ENCODE data around the gene INAVA. TPM values are rescaled to one million over a fixed set of nuclear protein-coding genes. Genes with fewer than 3 reads are reported as not detected.
"Not testable (repeated sequence)": the region's sequence is repeated elsewhere in the genome, so short reads cannot be mapped to it uniquely, and the experiment has no call there.

INAVA gene
- total RNA-seq, 1 experiment from 2014 or later, result 4.9 TPM

DNA sequence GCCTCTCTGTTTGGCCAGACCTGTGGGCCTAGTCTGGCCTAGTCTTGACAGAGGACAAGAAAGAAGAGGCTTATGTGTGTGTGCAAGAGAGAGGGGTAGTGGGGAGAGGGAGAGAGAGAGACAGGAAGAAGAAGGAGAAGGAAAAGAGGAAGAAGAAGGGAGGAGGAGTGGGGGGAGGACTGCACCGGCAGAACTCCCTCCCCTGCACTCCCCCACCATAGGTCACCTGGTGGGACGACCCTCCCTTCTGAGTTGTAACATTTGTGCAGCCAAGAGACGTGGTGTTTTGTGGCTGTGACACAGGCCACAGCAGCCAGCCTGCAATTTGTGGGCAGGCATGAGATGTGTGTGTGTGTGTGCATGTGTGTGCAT, 4.3 kb downstream of the INAVA start:
- no peak for DNase-seq (ENCODE audit: low read depth)

DNA sequence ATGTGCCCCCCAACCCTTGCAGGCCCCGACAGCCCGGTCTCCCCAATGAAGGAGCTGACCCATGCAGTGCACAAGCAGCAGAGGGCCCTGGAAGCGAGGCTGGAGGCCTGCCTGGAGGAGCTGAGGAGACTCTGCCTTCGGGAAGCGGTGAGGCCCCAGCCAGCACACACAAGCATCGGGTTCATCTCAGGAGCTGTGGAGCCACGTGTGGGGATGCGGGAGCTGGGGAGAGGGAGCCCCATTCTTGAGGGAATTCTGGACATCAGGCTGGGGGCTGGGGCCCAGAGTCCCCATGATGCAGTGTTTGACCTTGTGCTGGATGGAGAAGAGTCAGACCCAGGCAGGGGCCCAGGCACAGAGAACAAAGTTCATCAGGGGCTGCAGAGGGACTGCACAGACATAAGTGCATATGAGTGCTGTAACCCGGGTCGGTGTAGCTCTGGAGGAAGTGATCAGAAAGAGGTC, 4.8 kb downstream of the INAVA start:
- DNase-seq (ENCODE audit: low read depth), result no peak

DNA sequence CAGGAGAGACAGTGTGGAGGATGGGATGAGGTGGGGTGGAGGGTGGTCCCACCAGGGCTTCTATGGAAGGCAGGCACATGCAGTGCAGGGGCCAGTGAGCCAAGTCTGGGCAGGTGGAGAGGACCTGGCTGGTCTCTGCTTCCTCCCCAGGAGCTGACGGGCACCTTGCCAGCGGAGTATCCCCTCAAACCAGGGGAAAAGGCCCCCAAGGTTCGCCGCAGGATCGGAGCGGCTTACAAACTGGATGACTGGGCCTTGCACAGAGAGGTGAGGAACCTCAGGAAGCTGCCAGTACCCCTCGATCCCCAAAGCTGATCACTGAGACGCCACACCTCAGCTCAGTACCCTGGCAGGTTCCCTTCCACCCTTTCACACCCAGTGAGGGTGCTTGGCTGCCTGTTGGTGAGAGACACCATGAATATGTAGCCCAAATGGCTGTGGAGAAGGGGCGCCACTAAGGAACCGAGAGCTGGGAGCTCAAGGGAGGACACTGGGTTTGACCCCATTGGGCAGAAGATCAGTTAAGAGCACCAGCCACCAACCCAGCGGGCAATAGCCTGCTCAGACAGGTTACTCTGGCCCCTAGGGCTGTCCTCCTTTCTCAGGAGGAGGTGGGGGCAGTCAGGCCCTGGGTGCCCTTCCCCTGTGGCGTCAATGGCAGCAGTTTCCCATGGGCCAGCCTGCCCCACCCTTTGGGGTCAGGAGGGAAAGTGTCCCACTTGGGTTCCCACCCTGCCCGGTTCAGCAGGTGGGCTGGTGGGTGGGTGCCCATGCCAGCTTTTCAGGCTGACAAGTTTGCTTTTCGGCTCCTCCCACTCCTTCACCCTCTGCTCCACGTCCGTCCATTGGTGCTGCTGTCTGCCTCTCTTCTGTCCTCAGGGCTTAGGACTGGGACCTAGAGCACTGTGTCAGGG, 5.5 kb downstream of the INAVA start:
- DNase-seq (ENCODE audit: low read depth), result no peak

DNA sequence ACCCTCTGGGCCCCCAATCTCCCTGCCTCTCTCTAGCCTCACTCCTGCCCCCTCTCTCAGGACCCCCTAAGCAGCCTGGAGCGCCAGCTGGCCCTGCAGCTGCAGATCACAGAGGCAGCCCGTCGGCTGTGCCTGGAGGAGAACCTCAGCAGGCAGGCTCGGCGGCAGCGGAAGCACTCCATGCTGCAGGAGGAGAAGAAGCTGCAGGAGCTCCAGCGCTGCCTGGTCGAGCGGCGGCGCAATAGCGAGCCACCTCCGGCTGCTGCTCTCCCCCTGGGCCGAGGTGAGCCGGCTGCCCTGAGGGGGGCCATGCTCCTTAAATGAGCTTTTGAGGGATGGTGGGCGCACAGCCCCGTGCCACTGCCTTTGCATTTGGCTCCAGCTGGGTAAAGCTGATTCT, 6.2 kb downstream of the INAVA start:
- no peak for DNase-seq (ENCODE audit: low read depth)

DNA sequence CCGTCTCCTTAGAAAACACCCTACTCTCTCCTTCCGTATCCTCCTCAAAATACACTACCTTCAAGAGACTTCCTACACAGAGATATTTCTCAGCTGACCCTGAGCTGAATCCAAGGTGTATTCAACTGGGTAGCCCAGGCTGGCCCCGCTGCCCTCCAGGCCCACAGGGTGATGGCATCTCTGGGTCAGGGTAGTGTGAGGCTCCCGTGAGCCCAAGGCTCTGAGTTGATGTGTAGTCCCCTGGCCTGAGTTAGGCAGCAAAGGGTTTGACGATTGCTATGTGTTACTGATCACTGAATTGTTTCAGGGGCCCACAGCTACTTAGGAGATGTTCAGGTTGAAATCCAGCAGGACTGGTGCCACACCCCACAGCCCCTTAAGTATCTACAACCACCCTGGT, 6.7 kb downstream of the INAVA start:
- no peak for DNase-seq (ENCODE audit: low read depth)

DNA sequence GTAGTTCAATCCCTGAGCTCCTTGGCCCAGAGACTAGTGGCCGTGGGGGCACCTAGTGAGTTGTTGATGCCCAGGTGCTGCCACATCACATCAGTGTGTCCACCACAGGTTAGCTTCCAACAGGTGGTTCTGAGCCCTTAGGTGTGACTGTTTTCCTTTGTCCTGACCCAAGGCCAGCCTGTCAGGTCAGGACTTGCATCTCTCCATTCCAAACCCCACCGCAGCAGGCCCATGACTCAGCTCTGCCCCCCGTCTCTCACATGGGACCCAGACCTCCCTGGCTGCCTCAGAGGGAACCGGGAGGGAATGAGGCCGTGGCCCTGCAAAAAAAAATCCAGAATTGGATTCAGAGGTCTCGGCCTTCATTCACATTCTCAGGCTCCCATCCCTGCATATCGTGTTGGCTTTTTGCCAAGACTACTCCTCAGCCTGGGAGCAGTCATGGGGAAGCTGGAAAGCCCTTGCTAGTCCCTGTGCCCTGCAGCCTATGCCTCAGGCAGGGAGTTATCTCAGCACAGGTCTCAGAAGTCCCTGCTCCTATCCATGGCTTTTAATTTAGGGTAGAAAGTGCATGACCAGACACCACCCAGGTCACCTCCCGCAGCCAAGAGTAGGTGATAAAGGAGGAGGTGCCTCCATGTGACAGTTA, 7.2 kb downstream of the INAVA start:
- no peak for DNase-seq (ENCODE audit: low read depth)

DNA sequence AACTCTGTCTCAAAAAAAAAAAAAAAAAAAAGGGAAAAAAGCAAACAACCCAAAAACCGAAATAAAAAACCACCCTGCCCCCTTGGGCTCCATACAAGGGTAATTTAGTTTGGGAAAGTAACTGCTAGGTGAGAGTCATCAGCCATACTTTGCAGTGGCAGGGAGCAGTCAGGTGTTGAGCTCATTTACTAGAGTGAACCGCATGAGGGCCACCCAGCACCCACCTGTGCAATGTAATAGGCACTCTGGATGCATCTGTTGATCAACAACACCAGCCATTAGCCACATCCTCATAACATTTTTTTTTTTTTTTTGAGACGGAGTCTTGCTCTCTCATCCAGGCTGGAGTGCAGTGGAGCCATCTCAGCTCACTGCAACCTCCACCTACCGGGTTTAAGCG, 9.1 kb downstream of the INAVA start:
- DNase-seq (ENCODE audit: low read depth), result no peak

DNA sequence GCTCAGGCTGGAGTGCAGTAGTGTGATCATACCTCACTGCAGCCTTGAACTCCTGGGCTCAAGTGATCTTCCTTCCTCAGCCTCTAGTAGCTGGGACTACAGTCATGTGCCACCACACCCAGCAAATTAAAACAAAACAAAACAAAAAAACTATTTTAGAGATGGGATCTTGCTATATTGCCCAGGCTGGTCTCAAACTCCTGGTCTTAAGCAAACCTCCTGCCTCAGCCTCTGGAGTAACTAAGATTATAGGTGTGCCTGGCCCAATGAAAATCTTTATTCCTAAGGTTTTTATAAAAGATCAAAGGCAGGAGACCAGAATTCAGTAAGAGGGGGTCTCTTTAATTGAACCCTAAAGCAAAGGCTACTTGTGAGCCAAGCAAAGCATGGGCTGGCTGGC, 10.1 kb downstream of the INAVA start:
- no peak for DNase-seq (ENCODE audit: low read depth)

DNA sequence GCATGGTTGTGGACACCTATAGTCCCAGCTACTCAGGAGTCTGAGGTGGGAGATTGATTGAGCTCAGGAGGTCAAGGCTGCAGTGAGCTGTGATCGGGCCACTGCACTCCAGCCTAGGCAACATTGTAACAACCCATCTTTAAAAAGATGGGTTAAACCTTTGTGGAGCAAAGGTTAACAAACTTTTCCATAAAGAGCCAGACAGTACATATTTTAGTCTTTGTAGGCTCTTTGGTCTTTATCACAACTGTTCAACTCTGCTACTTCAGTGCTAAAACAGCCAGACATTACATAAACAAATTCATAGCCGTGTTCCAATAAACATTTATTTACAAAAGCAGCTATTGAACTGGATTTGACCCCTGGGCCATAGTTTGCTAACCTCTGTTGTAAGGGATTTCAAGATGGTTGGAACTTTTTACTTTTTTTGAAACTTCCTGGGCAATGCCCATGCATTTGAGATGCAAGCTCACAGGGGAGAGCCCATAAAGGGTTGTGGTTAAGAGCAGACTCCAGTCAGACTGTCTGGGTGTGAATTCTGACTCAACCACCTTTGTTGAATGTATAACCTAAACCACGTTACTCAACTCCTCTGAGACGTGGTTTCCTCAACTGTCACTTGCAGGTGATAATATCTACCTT, 10.8 kb downstream of the INAVA start:
- peak; percentile 83 for DNase-seq (ENCODE audit: low read depth)

DNA sequence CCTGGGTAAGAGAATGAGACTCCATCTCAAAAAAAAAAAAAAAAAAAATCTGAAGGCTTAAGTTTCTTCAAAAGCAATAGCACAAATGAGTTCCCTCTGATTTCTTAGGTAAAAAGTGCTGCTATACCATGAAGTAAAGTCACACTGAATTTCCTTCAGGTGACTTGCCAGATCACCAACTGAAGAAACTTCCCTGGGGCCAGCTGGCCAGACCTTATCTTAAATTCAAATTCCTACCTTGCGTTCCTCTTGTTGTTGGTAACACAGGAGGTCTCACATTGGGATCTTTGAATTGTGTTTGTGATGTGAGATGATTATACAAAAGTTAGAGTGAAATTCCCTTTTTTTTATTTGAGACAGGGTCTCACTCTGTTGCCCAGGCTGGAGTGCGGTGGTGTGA, 11.8 kb downstream of the INAVA start:
- no peak for DNase-seq (ENCODE audit: low read depth)

DNA sequence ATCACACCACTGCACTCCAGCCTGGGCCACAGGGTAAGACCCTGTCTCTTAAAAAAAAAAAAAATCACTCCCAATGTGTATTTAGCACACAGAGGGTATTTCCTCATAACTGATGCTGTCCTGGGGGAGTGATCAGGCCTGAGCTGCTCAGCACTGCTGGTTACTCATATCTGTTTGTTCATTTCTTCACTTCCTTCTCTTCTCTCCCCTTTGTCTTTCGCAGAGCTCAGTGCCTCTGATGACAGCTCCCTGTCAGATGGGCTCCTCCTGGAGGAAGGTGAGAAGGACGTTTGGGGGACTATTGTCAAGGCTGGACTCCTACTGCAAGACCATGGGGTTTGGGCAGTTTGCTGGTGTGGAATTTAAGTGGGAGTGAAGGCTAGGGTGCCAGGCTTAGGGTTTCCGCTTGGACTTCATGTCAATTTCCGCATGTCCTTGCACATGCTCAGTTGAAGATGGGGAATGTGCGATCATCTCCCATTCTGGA, 13.0 kb downstream of the INAVA start:
- no peak for DNase-seq (ENCODE audit: low read depth)

DNA sequence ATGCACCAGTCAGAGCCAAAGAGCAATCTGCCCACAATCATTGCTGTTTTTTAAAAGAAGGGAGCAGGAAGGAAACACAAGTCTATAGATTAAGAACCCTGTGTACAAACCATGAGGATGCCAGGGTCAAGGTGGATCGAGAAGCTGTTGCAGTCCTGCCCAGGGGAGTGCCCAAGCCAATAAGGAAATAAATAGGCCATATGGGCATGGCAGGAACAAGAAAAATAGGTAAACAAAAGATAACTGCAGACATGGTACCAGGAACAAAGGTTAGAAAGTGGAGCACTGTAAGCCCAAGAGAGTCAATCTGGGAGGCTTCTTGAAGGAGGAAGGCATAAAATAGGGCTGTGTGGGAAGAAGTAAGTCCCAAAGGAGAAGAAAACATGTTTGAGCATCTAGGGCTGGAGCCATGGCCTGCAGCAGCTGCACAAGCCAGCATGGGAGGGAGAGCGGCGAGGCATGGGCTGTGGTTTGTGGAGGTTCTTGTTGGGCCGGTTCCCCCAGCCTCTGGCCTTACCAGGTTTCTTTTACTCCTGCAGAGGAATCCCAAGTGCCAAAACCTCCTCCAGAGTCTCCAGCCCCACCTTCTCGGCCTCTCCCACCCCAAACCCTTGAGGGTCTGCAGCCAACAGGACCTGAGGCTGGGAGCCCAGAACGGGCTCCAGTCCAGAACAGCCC, 13.6 kb downstream of the INAVA start:
- DNase-seq (ENCODE audit: low read depth), result no peak

DNA sequence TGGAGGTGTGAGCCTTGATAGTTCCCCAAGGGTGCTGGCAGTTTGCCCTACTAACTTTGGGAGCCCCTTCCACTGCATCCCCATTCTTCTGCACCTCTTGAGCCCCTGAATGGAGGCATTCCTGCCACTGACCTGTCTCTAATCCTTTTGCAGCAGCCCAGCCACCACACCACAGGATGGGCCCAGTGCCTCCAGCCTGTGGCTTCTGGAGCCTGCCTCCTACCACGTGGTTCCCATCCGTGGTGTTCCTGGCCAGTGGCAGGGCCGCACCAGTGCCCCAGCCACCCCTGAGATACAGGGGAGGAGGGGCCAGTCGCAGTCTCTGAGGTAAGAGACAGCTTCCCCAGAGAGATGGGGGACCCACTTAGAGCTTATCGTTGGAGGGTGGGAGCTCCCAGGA, 14.4 kb downstream of the INAVA start:
- no peak for DNase-seq (ENCODE audit: low read depth)

DNA sequence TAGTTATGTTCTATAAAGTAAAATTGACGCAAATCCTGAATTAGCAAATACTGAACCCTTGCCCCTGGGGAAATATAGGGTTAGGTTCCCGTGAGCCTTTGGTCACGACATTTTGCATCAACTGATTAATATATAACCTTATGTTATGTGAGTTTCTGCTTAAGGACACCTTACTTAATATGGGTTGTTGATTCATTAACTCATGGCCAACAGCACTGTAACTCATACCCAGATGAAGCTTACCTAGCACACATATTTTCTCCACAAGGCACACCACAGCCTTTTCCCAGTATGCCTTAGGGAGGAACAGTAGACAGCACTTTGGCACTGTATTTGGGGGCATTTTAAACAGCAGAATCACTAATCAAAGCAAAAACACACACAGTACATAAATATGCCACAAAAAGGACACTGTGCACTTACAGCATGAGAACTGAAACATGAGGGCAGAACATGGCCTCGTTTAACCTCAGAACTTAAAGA, 15.1 kb downstream of the INAVA start:
- DNase-seq (ENCODE audit: low read depth), result no peak

DNA sequence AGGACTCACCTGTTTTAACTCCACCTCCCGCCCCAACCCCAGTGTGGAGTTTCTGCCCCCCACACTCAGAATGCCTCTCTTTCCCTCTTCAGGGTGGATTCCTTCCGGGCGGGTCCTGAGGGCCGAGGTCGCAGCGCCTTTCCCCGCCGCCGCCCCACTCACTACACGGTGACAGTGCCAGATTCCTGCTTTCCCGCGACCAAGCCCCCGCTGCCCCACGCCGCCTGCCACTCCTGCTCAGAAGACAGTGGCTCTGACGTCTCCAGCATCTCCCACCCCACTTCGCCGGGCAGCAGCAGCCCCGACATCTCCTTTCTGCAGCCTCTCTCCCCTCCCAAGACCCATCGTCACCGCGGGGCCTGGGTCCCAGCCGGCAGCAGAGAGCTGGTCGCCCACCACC, 16.7 kb downstream of the INAVA start:
- DNase-seq (ENCODE audit: low read depth), result no peak

DNA sequence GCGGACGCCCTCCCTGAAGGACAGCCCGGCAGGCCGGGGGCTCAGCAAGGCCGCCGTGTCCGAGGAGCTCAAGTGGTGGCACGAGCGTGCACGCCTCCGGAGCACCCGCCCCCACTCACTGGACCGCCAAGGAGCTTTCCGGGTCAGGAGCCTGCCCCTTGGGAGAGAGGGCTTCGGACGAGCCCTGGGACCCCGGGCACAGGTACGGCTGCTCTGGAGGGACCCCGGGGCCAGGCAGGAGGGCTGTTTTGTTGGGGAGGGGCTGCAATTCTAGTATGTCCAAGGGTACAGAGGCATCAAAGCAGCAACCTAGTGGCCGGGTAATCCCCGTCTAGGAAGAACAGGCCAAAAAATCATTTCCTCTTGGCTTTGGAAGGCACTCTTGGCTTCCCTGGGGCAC, 17.2 kb downstream of the INAVA start:
- DNase-seq (ENCODE audit: low read depth), result not testable (repeated sequence)

DNA sequence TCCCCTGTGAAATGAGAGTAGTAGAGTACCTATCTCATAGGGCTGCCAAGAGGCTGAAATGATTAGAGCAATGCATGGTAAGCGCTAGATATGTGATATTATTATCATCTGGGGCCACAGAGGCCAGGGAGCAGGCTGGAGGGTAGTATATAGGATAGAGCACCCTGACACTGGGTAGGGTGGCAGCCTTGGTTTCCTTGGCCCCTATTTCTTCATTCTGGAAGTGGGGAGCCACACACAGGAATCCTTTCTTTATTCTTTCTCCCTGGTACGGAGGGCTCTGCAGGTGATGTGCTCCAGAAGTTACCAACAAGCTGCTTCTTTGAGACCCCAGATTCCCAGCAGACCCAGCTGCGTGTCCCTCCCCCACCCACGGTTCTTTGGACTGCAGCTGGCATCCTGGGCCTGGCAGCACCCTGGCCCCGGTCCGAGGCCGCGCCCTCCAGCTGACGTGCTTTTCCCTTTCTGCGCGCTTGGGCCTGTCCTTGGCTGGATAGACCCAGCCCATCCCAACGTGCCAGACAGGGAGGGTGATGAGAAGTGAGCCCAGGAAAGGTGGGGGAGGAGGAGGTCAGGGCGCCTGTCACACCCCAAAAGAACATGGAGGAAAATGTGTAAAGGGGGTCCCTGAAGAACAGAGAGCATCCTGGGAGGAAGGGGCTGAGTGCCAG, 18.2 kb downstream of the INAVA start:
- DNase-seq (ENCODE audit: low read depth), result no peak

DNA sequence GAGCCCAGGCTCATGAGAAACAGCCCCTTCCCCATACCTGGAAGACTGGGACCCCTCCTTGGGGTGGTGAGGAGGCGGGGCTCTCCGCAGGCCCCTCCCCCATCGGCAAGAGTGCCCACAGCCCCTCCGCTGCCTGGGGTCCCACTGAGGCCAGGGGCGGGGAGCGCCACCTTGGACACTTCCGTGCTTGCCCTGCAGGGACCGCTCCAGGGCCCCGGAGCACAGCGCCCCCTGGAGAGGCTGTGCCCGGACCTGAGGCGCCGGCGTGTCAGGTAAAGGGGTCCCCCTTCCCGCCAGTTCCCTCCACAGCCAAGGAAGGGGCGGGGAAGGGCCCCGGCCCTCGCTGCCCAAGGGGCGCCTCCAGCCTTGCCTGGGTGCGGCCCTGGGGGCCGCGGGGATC, 21.5 kb downstream of the INAVA start:
- DNase-seq (ENCODE audit: low read depth), result no peak

DNA sequence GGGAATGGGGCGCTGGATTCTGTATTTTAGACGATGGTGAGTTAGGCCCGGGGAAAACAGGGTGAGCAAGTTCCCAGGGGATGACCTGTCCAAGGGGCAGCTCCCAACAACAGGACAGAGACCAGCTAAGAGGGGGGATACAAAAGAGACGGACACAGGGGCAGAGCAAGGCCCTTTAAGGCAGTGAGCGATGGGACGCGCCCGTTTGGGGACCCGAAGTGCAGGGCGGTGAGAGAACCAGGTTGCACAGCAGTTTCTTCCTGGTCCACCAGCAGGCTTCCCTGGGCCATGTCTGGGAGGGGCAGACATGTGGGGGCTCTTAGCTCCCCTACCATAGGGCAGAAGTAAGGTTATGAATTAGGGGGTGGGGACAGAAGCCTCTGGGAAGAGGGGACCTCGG, 22.0 kb downstream of the INAVA start:
- DNase-seq (ENCODE audit: low read depth), result no peak

DNA sequence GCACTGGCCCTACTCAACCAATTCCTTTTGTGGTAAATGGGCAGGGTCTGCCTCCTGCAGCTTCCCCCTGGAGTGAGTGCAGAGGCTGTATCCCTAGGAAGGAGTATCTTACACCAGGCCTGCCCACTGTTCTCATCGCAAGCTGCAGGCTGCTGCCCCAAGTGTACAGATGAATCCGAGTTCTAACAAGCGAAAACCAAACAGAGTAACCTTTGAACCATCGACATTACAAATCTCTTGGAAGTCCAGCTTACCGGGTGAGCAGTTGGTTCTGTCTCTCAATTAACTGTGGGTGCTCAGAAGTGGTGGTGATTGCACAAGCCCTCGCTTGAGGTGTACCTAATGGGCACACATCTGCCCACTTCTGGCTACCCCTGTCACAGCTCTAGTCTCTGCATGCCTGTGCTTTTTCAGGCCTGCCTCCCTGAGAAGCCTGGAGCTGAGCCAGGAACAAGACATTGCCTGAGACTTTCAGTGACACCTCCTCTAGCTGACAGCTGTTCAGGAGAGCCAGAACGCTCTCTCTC, 22.7 kb downstream of the INAVA start:
- DNase-seq (ENCODE audit: low read depth), result no peak

DNA sequence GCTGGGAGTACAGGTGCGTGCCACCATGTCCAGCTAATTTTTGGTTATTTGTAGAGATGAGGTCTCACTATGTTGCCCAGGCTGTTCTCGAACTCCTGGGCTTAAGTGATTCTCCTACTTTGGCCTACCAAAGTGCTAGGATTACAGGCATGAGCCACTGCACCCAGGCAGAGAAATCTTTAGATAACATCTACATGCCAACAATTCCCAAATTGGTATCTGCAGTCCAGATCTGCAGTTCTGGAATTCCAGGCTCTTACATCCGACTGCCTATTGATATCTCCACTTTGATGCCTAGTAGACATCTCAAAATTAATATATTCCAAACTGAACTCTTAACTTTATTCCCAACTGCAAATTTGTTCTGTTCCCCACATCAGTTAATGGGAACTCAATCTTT, 23.3 kb downstream of the INAVA start:
- DNase-seq (ENCODE audit: low read depth), result no peak

All from M059J (cell line).